ENCODE results near the gene TBC1D1.

Gene TBC1D1

DNA sequence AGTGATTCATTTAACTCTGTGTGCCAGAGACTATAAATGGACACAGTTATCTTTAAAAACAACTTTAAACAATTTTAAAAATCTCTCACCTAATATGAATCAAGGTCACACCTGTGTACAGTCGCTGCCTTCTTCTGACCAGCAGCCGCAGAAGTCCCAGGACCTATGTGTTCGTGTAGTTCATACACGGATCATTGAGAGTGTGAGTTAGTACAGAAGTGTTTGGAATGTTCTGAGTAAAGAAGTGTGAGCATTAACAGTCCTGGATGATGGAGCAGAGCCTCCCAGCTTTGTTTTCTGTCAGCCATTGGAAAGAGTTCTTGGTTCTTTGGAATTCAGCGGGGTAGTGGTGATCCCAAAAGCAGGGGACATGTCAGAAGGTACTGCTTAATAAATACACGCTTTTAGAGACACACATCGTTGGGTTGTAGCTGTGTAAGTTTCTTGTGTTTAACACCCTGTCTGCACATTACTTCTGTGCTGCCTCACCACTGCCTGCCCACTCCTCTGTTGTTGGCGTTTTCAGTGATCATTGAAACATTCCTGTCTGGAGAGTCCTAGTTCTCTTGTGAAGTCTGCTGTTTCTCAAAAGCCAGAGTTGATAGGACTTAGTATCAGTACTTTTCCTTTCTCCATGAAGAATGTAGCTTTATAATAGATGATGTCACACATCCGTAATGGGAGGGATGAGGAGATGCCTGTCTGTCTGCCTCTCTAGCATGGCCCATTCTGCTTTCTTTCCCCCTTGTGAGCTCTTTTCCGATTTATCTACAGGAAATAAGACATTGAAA lies 159.9 kb downstream of the TBC1D1 start:
- DNase-seq (ENCODE audit: extremely low read depth, low read depth) = no peak
- TF ChIP-seq, protein P1, sequence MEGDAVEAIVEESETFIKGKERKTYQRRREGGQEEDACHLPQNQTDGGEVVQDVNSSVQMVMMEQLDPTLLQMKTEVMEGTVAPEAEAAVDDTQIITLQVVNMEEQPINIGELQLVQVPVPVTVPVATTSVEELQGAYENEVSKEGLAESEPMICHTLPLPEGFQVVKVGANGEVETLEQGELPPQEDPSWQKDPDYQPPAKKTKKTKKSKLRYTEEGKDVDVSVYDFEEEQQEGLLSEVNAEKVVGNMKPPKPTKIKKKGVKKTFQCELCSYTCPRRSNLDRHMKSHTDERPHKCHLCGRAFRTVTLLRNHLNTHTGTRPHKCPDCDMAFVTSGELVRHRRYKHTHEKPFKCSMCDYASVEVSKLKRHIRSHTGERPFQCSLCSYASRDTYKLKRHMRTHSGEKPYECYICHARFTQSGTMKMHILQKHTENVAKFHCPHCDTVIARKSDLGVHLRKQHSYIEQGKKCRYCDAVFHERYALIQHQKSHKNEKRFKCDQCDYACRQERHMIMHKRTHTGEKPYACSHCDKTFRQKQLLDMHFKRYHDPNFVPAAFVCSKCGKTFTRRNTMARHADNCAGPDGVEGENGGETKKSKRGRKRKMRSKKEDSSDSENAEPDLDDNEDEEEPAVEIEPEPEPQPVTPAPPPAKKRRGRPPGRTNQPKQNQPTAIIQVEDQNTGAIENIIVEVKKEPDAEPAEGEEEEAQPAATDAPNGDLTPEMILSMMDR (IDR thresholded peaks at IDR 0.05; ENCODE audit: low read depth, low read length, missing control alignments) = no peak
- no peak overlapping the region for H3K4me3 ChIP-seq (replicated peaks; ENCODE audit: low read depth, low read length)

DNA sequence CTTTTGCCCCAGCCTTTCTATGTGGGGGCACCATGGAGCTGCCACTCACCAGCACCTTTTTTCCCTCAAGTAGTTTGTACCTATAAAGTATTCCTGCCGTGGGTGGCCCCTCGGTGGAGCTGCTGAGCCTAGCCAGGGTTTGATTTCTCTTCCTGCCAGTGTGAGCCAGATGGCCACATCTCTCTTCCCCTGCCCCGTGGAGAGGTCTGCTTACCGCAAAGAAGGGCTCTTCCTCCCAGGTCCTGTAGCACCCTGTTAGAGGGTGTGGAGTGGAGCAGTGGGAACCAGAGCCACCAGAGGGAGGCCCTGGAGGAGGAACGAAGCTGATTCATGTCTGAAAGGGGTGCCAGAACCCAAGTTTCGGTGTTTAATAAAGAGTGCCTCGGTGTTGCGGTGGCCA lies 164.7 kb downstream of the TBC1D1 start:
- TF ChIP-seq, protein P1 (IDR thresholded peaks at IDR 0.05; ENCODE audit: low read depth, low read length, missing control alignments) = no peak
- no peak for DNase-seq (ENCODE audit: extremely low read depth, low read depth)

DNA sequence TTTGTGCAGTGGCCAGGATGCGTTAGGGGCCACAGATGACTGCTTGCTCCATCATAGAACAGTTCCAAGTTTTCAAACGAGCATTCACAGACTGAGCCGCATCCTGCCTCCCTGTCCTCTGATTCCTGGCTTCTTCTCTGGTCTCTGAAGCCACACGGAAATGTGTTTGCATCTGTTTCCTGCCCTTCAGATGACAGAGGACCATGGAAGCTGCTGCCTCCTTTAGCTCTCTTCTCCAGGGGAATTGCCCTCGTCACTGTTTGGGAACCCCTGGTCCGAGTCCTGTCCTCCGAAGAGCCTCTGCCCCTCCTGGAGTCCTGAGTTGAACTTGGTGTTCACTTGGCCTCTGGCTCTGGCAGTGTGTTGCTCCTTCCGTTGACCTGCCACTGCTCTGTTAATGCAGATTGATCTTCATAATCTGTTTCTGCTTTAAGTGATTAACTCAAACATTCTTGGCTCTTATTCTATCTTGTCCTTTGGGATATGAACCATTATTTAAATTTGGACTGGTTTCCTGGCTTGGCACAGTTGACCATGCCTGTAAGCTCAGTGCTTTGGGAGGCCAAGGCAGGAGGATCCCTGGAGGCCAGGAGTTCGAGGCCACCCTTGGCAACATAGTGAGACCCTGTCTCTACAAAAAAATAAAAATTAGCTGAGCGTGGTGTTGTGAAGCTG lies 165.3 kb downstream of the TBC1D1 start:
- DNase-seq (ENCODE audit: extremely low read depth, low read depth) = no peak

More for the DNA sequence above, 164.7 kb downstream of the TBC1D1 start:
- H3K4me3 ChIP-seq (replicated peaks; ENCODE audit: low read depth, low read length) = no peak overlapping the region

DNA sequence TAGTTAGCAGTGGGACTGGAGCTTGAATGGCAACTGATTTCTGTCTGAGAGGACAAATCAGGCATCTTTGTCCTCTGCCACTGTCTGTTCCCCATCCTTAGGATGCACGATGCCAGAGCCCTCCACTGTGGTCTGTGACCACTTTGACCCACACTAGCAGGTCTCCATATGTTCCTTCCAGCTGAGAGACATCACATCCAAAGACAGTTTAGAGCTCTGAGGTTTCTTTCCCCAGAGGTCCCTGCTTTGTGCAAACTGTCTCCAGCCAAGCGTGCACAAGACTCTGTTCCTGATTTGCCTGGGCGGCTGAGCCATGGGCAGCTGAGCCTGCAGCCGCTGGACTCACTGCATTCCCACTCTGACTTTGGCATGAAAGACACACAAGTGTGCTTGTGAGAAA lies 167.3 kb downstream of the TBC1D1 start:
- no peak overlapping the region for H3K4me3 ChIP-seq (replicated peaks; ENCODE audit: low read depth, low read length)
- no peak for DNase-seq (ENCODE audit: extremely low read depth, low read depth)
- TF ChIP-seq, protein P1 (IDR thresholded peaks at IDR 0.05; ENCODE audit: low read depth, low read length, missing control alignments) = no peak

More for the DNA sequence above, 165.3 kb downstream of the TBC1D1 start:
- TF ChIP-seq, protein P1 (IDR thresholded peaks at IDR 0.05; ENCODE audit: low read depth, low read length, missing control alignments) = no peak
- no peak overlapping the region for H3K4me3 ChIP-seq (replicated peaks; ENCODE audit: low read depth, low read length)

DNA sequence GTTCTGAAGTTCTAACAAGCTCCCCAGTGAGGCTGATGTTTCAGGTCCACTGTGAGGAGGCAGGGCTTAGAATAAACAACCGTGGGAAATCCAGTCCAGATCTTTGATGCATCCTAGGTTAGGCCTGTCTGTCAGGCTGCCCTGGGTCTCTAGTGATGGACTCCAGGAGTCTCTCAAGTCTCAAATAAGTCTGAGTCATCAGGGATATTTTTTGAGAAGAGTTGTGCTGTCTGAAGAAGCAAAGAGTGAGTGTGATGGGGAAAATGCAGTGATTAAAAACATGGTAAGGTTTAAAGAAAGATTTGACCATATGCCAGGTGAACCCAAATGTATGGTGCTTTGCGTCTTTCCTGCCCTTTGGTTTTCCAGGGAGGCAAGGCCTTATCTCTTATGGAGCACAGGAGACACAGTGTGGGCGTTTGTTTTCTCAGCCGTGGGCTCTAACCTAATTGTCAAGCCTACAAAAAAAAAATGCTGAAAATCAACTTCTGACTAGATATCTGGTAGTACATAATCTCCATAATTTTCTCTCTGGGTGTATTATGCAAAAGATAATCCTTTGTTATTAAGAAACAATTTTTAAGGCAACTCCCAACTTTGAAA lies 170.0 kb downstream of the TBC1D1 start:
- no peak for DNase-seq (ENCODE audit: extremely low read depth, low read depth)
- no peak overlapping the region for H3K4me3 ChIP-seq (replicated peaks; ENCODE audit: low read depth, low read length)
- TF ChIP-seq, protein P1 (IDR thresholded peaks at IDR 0.05; ENCODE audit: low read depth, low read length, missing control alignments) = no peak

DNA sequence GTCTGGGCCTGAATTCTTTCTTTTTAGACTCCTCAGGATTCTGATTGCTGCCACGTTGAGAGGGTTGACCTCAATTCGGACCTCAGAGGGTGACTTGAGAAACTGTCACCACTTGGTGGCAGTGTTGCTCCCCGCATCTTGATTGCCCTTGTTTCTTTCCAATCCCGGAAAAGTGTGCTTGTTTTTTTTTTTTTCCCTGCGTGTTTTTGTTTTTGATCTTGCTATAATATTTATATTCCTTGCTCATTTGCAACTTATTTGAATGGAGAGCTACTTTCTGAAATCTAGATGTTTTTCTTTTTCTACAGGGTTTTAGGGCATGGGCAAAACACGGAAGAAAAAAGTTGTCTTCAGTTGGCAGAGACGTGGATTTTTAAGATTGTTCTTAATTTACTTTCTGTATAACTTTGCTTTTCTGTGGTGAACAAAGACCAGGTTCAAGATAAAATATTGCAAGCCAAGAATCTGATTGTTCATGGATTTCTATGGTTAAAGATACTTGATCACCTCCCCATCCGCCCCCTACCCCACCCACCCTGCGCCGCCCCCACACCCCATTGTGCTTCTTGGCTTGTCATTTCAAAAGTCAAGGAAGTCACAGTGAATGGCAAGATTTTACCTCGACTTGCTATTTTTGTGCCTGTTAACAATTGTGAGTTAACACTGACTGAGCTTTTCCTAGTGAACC lies 171.3 kb downstream of the TBC1D1 start:
- no peak overlapping the region for H3K4me3 ChIP-seq (replicated peaks; ENCODE audit: low read depth, low read length)
- peak; percentile 66 for DNase-seq (ENCODE audit: extremely low read depth, low read depth)
- TF ChIP-seq, protein P1 (IDR thresholded peaks at IDR 0.05; ENCODE audit: low read depth, low read length, missing control alignments) = peak; percentile 83
